Body of pancreas (tissue), 4 donors: ENCODE data around the gene CSTB. TPM values are rescaled to one million over a fixed set of nuclear protein-coding genes. Genes with fewer than 3 reads are reported as not detected.

Experiments used
- ATAC-seq: fragments of 150-250 bp; one replicate; pipeline ENCODE4 v1.9.1; 2016
- DNase-seq, 4 donors: peaks; one replicate each; pipeline ENCODE4 v3.0.0-alpha.2; 2019
- H3K27ac ChIP-seq, 4 donors: fragments of 200-600 bp; sonication (generic); 1 replicate in 3 of 4; 2 replicates in 1 of 4; pipeline versions ENCODE4 v1.5.1 to v1.6.1; 2016 to 2019; ENCODE audit warnings: mild to moderate bottlenecking in 1 of 4, mixed read lengths in 1 of 4, moderate library complexity in 1 of 4
- H3K27me3 ChIP-seq, 2 donors: fragments of 200-600 bp; sonication (generic); one replicate each; pipeline ENCODE4 v1.6.0; 2016; ENCODE audit warnings: mild to moderate bottlenecking in 1 of 2
- H3K36me3 ChIP-seq, 2 donors: fragments of 200-600 bp; sonication (generic); replicated peaks in 1 of 2; 2 replicates each; pipeline ENCODE4 v1.5.1; 2016; ENCODE audit warnings: low read depth in 2 of 2; ENCODE audit not compliant: insufficient read depth in 1 of 2
- H3K4me1 ChIP-seq: fragments of 200-600 bp; sonication (generic); one replicate; pipeline ENCODE4 v1.6.0; 2016
- H3K4me3 ChIP-seq, 2 donors: fragments of 200-600 bp; sonication (generic); 1 replicate in 1 of 2; 2 replicates in 1 of 2; pipeline ENCODE4 v1.5.1; 2016 to 2019
- H3K9me3 ChIP-seq, 3 donors: fragments of 200-600 bp; sonication (generic); 1 replicate in 2 of 3; 2 replicates in 1 of 3; pipeline ENCODE4 v1.5.1; 2016
- CTCF ChIP-seq, 7 experiments: fragments of 450-650 bp in 4 of 7; fragments of 200-600 bp in 3 of 7; sonication (generic) in 3 of 7; IDR thresholded peaks; one replicate each; pipeline ENCODE4 v1.5.1; 2016 to 2019; ENCODE audit warnings: antibody characterized with exemption in 7 of 7
- POLR2A ChIP-seq, 3 donors: fragments of 450-650 bp; IDR thresholded peaks; one replicate each; pipeline ENCODE4 v1.6.1; 2016; ENCODE audit warnings: antibody characterized with exemption in 3 of 3, mild to moderate bottlenecking in 2 of 3
- WGBS, 2 donors: methylation state at CpG; one replicate each; pipeline ENCODE4 v1.1.5; 2017; 5-methylcytosine and 5-hydroxymethylcytosine counted together
- intact Hi-C: fragments of 100-400 bp; cut with DNase I; formaldehyde crosslinking; loops from one replicate; pipeline ENCODE4 v1.15.1; 2023
- total RNA-seq, 2 donors: library from RNA; depleted of rRNA; stranded (reverse); fragments of >200 nt; gene quantifications; one replicate each; pipeline ENCODE4 v1.1.0, GENCODE V29; 2016

Gene CSTB
- total RNA-seq, 2 donors from 2014 or later: 8.6 to 11.9 TPM

GRCh38 chr21:43735236-43736091 is 40.6 kb downstream of the CSTB start:
- no peak overlapping the region for H3K4me3 ChIP-seq
- ATAC-seq: no peak
- 82 to 96% methylated on average over 10 to 21 of the region's 22 CpGs for WGBS, 2 donors
- no peaks in the 10 kb centered on the region for H3K36me3 ChIP-seq
- H3K4me1 ChIP-seq: peaks cover 32% of the 10 kb centered on the region
- intact Hi-C loops: no loop called here
- no peaks in the 10 kb centered on the region for H3K9me3 ChIP-seq
- TF ChIP-seq POLR2A (IDR thresholded peaks at IDR 0.05) (no peak), CTCF (IDR thresholded peaks at IDR 0.05) (no peak)
- DNase-seq: no peak
- peak overlapping the region in 1 of 4 donors; percentile 69 for H3K27ac ChIP-seq
- no peaks in the 10 kb centered on the region for H3K27me3 ChIP-seq

- Histone ChIP-seq H3K9me3 (no peaks in the 10 kb centered on the region), H3K4me3 (no peak overlapping the region), H3K36me3 (no peaks in the 10 kb centered on the region), H3K27me3 (no peaks in the 10 kb centered on the region), H3K4me1 (peaks cover 32% of the 10 kb centered on the region), H3K27ac (peak overlapping the region in 2 of 4 donors; percentile 55 to 69)
- intact Hi-C loops: no loop called here
- DNase-seq (no peak), ATAC-seq (no peak)
- TF ChIP-seq POLR2A (IDR thresholded peaks at IDR 0.05): no peak
- no peak for TF ChIP-seq CTCF (IDR thresholded peaks at IDR 0.05)
- WGBS, 2 donors: 60 to 70% methylated on average over 9 of the region's 9 CpGs
Observed at GRCh38 chr21:43734928-43735229, 41.2 kb downstream of the CSTB start.

- H3K4me1 ChIP-seq: peaks cover 37% of the 10 kb centered on the region
- intact Hi-C loops: no loop called here
Observed at GRCh38 chr21:43734131-43734927, 41.8 kb downstream of the CSTB start.

GRCh38 chr21:43733529-43734071 is 42.5 kb downstream of the CSTB start:
- Histone ChIP-seq H3K4me1 (peaks cover 44% of the 10 kb centered on the region), H3K4me3 (no peak overlapping the region), H3K9me3 (no peaks in the 10 kb centered on the region), H3K27ac (peak overlapping the region in 3 of 4 donors; percentile 50 to 69 (median 55)), H3K27me3 (no peaks in the 10 kb centered on the region), H3K36me3 (no peaks in the 10 kb centered on the region)
- TF ChIP-seq CTCF (IDR thresholded peaks at IDR 0.05): no peak
- TF ChIP-seq POLR2A (IDR thresholded peaks at IDR 0.05): no peak
- intact Hi-C loops: no loop called here
- DNase-seq (peak in 2 of 4 donors; percentile 48 to 59), ATAC-seq (peak; percentile 9)
- WGBS, 2 donors: 58 to 72% methylated on average over 10 to 14 of the region's 15 CpGs

More at GRCh38 chr21:43734131-43734927, 41.8 kb downstream of the CSTB start:
- no peak for TF ChIP-seq POLR2A (IDR thresholded peaks at IDR 0.05)
- no peak for TF ChIP-seq CTCF (IDR thresholded peaks at IDR 0.05)
- ATAC-seq (peak; percentile 80), DNase-seq (peak; percentile 72 to 83 (median 78))
- Histone ChIP-seq H3K9me3 (no peaks in the 10 kb centered on the region), H3K36me3 (no peaks in the 10 kb centered on the region), H3K27me3 (no peaks in the 10 kb centered on the region), H3K27ac (peak overlapping the region in 3 of 4 donors; percentile 50 to 69 (median 55)), H3K4me3 (no peak overlapping the region)
- WGBS, 2 donors: 34 to 49% methylated on average over 17 to 25 of the region's 25 CpGs
